GM20000 (cell line): Measurements from ENCODE around the gene GALNTL6.
"Not testable (repeated sequence)": the region's sequence is repeated elsewhere in the genome, so short reads cannot be mapped to it uniquely, and the experiment has no call there.

Experiments
- DNase-seq: peaks from one replicate; pipeline ENCODE4 v3.0.0; 2012; ENCODE audit warnings: low spot score
- CTCF ChIP-seq: IDR thresholded peaks from 2 replicates; pipeline ENCODE4 v1.5.1; 2012; ENCODE audit warnings: mild to moderate bottlenecking, control low read depth; ENCODE audit errors: extremely low read depth, missing control alignments

The GALNTL6 gene

GRCh38 chr4:172709376-172709775, 896.2 kb downstream of the GALNTL6 start:
- no peak for TF ChIP-seq CTCF
- DNase-seq = no peak

GRCh38 chr4:172716291-172716690, 903.1 kb downstream of the GALNTL6 start:
- no peak for TF ChIP-seq CTCF
- no peak for DNase-seq

GRCh38 chr4:172721659-172722058, 908.5 kb downstream of the GALNTL6 start:
- no peak for DNase-seq
- no peak for TF ChIP-seq CTCF

- no peak for DNase-seq
- TF ChIP-seq CTCF = no peak
These were observed 912.4 kb downstream of the GALNTL6 start for GRCh38 chr4:172725581-172725980.

GRCh38 chr4:172726001-172726423, 912.8 kb downstream of the GALNTL6 start:
- DNase-seq = no peak
- no peak for TF ChIP-seq CTCF

GRCh38 chr4:172727631-172728030, 914.4 kb downstream of the GALNTL6 start:
- TF ChIP-seq CTCF = no peak

GRCh38 chr4:172733645-172734044, 920.4 kb downstream of the GALNTL6 start:
- DNase-seq = not testable (repeated sequence)

More at GRCh38 chr4:172727631-172728030, 914.4 kb downstream of the GALNTL6 start:
- no peak for DNase-seq

GRCh38 chr4:172734555-172734954, 921.4 kb downstream of the GALNTL6 start:
- no peak for TF ChIP-seq CTCF

More at GRCh38 chr4:172734555-172734954, 921.4 kb downstream of the GALNTL6 start:
- DNase-seq = no peak
